Psoas muscle (tissue), 8 donors: ENCODE measurements around the gene PTGDR2. TPM values are rescaled to one million over a fixed set of nuclear protein-coding genes. Genes with fewer than 3 reads are reported as not detected.

Experiments
- ATAC-seq, 4 donors: fragments of 200-7000 bp; cut with Tn5 transposase; one replicate each; pipeline ENCODE4 v1.9.1; 2020; ENCODE audit warnings: moderate library complexity in 3 of 4, mild to moderate bottlenecking in 2 of 4
- DNase-seq, 2 donors: peaks; one replicate each; pipeline ENCODE4 v3.0.0-alpha.2; 2020
- H3K27ac ChIP-seq: fragments of 200-600 bp; one replicate; pipeline ENCODE4 v1.8.0; 2022
- H3K27me3 ChIP-seq, 3 donors: fragments of 200-600 bp in 1 of 3; one replicate each; pipeline versions ENCODE4 v1.6.1 to v1.8.0; 2013 to 2022; ENCODE audit warnings: low read length in 2 of 3, mild to moderate bottlenecking in 2 of 3, moderate library complexity in 1 of 3; ENCODE audit not compliant: insufficient read depth in 3 of 3
- H3K36me3 ChIP-seq, 2 donors: fragments of 200-600 bp in 1 of 2; one replicate each; pipeline versions ENCODE4 v1.6.1 to v1.8.0; 2013 to 2022; ENCODE audit warnings: low read depth in 1 of 2, mild to moderate bottlenecking in 1 of 2, moderate library complexity in 1 of 2; ENCODE audit not compliant: insufficient read depth in 1 of 2
- H3K4me1 ChIP-seq: fragments of 200-600 bp; one replicate; pipeline ENCODE4 v1.8.0; 2022
- H3K4me3 ChIP-seq: fragments of 200-600 bp; one replicate; pipeline ENCODE4 v1.8.0; 2022; ENCODE audit warnings: mild to moderate bottlenecking
- H3K9me3 ChIP-seq: fragments of 200-600 bp; one replicate; pipeline ENCODE4 v1.8.0; 2022
- WGBS, 3 donors: extraction: QIAGEN DNeasy Blood & Tissue Kit; methylation state at CpG; one replicate each; pipeline versions ENCODE4 v1.1.6 to v1.1.7; 2013; 5-methylcytosine and 5-hydroxymethylcytosine counted together
- intact Hi-C, 2 donors: fragments of 100-400 bp; cut with DNase I; formaldehyde crosslinking; loops; one replicate each; pipeline versions ENCODE4 v1.11.0 to v1.14.2; 2022
- polyA plus RNA-seq, 3 donors: library from polyadenylated mRNA; stranded (reverse); fragments of 200-250 nt; gene quantifications; one replicate each; pipeline ENCODE4 v1.2.3, GENCODE V29; 2013
- total RNA-seq, 4 donors: library from RNA; stranded (reverse); fragmentation: NEBNext Ultra II Directional in 2 of 4; extraction: Animal tissue kit (Norgen Biotek cat#: 25700) in 2 of 4; gene quantifications; one replicate each; pipeline versions ENCODE4 v1.2.1 to v1.2.4, GENCODE V29; 2021 to 2023
- TF ChIP-seq, protein P1 (sequence below): fragments of 200-600 bp; IDR thresholded peaks from one replicate; pipeline ENCODE4 v1.8.0; 2022; ENCODE audit warnings: antibody characterized with exemption
- donor health status: healthy with polysubstance abuse.
- donor health status: DM: no; HTN: no; CAD: no; lungs with moderate emphysema.
- donor health status: Bipolar disorder and iron deficiency.
- donor health status: healthy.
- donor health status: DM: yes; HTN: yes; CAD: no.
- donor health status: DM: no; HTN: no; CAD: no.
- donor health status: DM: no; HTN: no; CAD: no.
- donor health status: DM: yes; HTN: yes; CAD: no.

The PTGDR2 gene
- total and polyA plus RNA-seq, 7 donors: 0.53 to 13.9 (median 1.2) TPM

GRCh38 chr11:60816590-60817157, 39.1 kb downstream of the PTGDR2 start:
- no peaks in the 10 kb centered on the region for H3K27me3 ChIP-seq
- ATAC-seq (no peak), DNase-seq (no peak)
- WGBS, 3 donors: 90 to 98% (median 96%) methylated on average over 2 of the region's 2 CpGs
- no peak overlapping the region for H3K27ac ChIP-seq
- TF ChIP-seq, protein P1, sequence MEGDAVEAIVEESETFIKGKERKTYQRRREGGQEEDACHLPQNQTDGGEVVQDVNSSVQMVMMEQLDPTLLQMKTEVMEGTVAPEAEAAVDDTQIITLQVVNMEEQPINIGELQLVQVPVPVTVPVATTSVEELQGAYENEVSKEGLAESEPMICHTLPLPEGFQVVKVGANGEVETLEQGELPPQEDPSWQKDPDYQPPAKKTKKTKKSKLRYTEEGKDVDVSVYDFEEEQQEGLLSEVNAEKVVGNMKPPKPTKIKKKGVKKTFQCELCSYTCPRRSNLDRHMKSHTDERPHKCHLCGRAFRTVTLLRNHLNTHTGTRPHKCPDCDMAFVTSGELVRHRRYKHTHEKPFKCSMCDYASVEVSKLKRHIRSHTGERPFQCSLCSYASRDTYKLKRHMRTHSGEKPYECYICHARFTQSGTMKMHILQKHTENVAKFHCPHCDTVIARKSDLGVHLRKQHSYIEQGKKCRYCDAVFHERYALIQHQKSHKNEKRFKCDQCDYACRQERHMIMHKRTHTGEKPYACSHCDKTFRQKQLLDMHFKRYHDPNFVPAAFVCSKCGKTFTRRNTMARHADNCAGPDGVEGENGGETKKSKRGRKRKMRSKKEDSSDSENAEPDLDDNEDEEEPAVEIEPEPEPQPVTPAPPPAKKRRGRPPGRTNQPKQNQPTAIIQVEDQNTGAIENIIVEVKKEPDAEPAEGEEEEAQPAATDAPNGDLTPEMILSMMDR: no peak
- H3K4me3 ChIP-seq: no peak overlapping the region
- H3K9me3 ChIP-seq: peaks cover 3% of the 10 kb centered on the region
- H3K4me1 ChIP-seq: no peaks in the 10 kb centered on the region
- H3K36me3 ChIP-seq: no peaks in the 10 kb centered on the region
- intact Hi-C loops: no loop called here

DNA sequence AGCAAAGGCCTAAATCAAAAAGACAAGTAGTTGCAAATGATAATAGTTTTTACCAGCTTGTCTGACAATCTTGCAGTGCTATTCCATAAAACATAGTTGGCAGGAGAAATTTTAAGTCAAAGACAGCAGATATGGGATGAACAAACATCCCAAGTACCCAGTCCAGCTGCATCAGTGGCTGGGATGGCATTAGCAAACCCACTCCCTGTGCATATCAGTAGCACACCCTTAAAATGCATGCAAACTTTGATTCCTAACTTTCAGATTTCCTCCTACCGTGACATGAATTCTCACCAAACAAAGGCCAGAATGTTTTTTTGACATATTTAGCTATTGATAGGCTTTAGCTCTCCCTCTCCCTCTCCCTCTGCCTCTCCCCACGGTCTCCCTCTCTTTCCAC, 41.6 kb downstream of the PTGDR2 start:
- TF ChIP-seq, protein P1: no peak
- no peak overlapping the region for H3K4me3 ChIP-seq
- no peaks in the 10 kb centered on the region for H3K27me3 ChIP-seq
- no peak for ATAC-seq
- DNase-seq: peak in 1 of 2 donors; percentile 1
- no peak overlapping the region for H3K27ac ChIP-seq
- no peaks in the 10 kb centered on the region for H3K36me3 ChIP-seq
- peaks cover 3% of the 10 kb centered on the region for H3K9me3 ChIP-seq
- H3K4me1 ChIP-seq: no peaks in the 10 kb centered on the region
- 73 to 80% (median 79%) methylated on average over 2 of the region's 2 CpGs for WGBS, 3 donors
- intact Hi-C loops: no loop called here

GRCh38 chr11:60813324-60813723, 42.4 kb downstream of the PTGDR2 start:
- Histone ChIP-seq H3K36me3 (no peaks in the 10 kb centered on the region), H3K9me3 (peaks cover 3% of the 10 kb centered on the region), H3K27ac (no peak overlapping the region), H3K27me3 (no peaks in the 10 kb centered on the region), H3K4me1 (no peaks in the 10 kb centered on the region), H3K4me3 (no peak overlapping the region)
- intact Hi-C loops: no loop called here
- 81 to 85% (median 84%) methylated on average over 1 of the region's 1 CpG for WGBS, 3 donors
- DNase-seq: peak in 1 of 2 donors; percentile 6
- TF ChIP-seq, protein P1: no peak
- ATAC-seq: no peak

GRCh38 chr11:60810569-60810968, 45.2 kb downstream of the PTGDR2 start:
- H3K27ac ChIP-seq: no peak overlapping the region
- no peak overlapping the region for H3K4me3 ChIP-seq
- DNase-seq (peak in 1 of 2 donors; percentile 16), ATAC-seq (no peak)
- WGBS, 3 donors: 46 to 57% (median 51%) methylated on average over 8 of the region's 8 CpGs
- H3K27me3 ChIP-seq: no peaks in the 10 kb centered on the region
- H3K4me1 ChIP-seq: no peaks in the 10 kb centered on the region
- H3K36me3 ChIP-seq: no peaks in the 10 kb centered on the region
- H3K9me3 ChIP-seq: no peaks in the 10 kb centered on the region
- TF ChIP-seq, protein P1: no peak
- intact Hi-C loops: no loop called here

- intact Hi-C loops: no loop called here
- H3K4me3 ChIP-seq: no peak overlapping the region
- ATAC-seq (no peak), DNase-seq (peak in 1 of 2 donors; percentile 23)
- no peaks in the 10 kb centered on the region for H3K27me3 ChIP-seq
- no peak overlapping the region for H3K27ac ChIP-seq
- no peaks in the 10 kb centered on the region for H3K36me3 ChIP-seq
- 90 to 94% (median 93%) methylated on average over 4 of the region's 4 CpGs for WGBS, 3 donors
- no peaks in the 10 kb centered on the region for H3K9me3 ChIP-seq
- H3K4me1 ChIP-seq: no peaks in the 10 kb centered on the region
- TF ChIP-seq, protein P1: no peak
Observed at GRCh38 chr11:60810151-60810550, 45.6 kb downstream of the PTGDR2 start.
